Gastrocnemius medialis (tissue), 4 donors: ENCODE results near the gene FERMT2. TPM values are rescaled to one million over a fixed set of nuclear protein-coding genes. Genes with fewer than 3 reads are reported as not detected.

ENCODE experiments used
- ATAC-seq, 2 donors: fragments of 150-250 bp; one replicate each; pipeline ENCODE4 v1.9.1; 2016
- DNase-seq, 2 donors: peaks; one replicate each; pipeline ENCODE4 v3.0.0-alpha.2; 2019
- H3K27ac ChIP-seq, 4 donors: fragments of 200-600 bp; sonication (generic); 1 replicate in 1 of 4; 2 replicates in 3 of 4; pipeline ENCODE4 v1.5.1; 2016 to 2018; ENCODE audit warnings: mild to moderate bottlenecking in 2 of 4, moderate library complexity in 1 of 4
- H3K27me3 ChIP-seq, 3 donors: fragments of 200-600 bp; sonication (generic) in 2 of 3; 1 replicate in 1 of 3; 2 replicates in 2 of 3; pipeline versions ENCODE4 v1.5.1 to v1.6.0; 2016 to 2019; ENCODE audit warnings: mild to moderate bottlenecking in 1 of 3, moderate library complexity in 1 of 3
- H3K36me3 ChIP-seq, 2 donors: fragments of 200-600 bp; sonication (generic) in 1 of 2; one replicate each; pipeline ENCODE4 v1.5.1; 2017 to 2018
- H3K4me1 ChIP-seq, 2 donors: fragments of 200-600 bp; sonication (generic) in 1 of 2; one replicate each; pipeline ENCODE4 v1.5.1; 2016 to 2017; ENCODE audit warnings: mild to moderate bottlenecking in 2 of 2
- H3K4me3 ChIP-seq, 4 donors: fragments of 200-600 bp; sonication (generic) in 3 of 4; 1 replicate in 1 of 4; 2 replicates in 3 of 4; pipeline ENCODE4 v1.5.1; 2016 to 2019; ENCODE audit warnings: mild to moderate bottlenecking in 2 of 4
- H3K9me3 ChIP-seq, 3 donors: fragments of 200-600 bp; sonication (generic) in 2 of 3; 1 replicate in 1 of 3; 2 replicates in 2 of 3; pipeline ENCODE4 v1.5.1; 2016 to 2019
- POLR2A ChIP-seq, 2 donors: fragments of 450-650 bp; IDR thresholded peaks; one replicate each; pipeline ENCODE4 v1.6.1; 2017; ENCODE audit warnings: antibody characterized with exemption in 2 of 2, mild to moderate bottlenecking in 2 of 2, moderate library complexity in 2 of 2
- in situ Hi-C, 4 donors: fragments of 200-750 bp; cut with MboI; loops; one replicate each; pipeline versions ENCODE4 v1.15.0 to v1.8.0; 2017; ENCODE audit warnings: low sequenced_read_pairs in 4 of 4
- intact Hi-C: fragments of 100-400 bp; cut with DNase I; formaldehyde crosslinking; loops from one replicate; pipeline ENCODE4 v1.15.1; 2023; ENCODE audit warnings: low total_unique reads
- total RNA-seq, 4 donors: library from RNA; depleted of rRNA; stranded (reverse); fragments of >200 nt; gene quantifications; one replicate each; pipeline versions ENCODE4 v1.1.0 to v1.2.3, GENCODE V29; 2016
- TF ChIP-seq, protein P1 (sequence below), 5 experiments: fragments of 450-650 bp in 3 of 5; fragments of 200-600 bp in 2 of 5; sonication (generic) in 2 of 5; IDR thresholded peaks in 4 of 5; conservative IDR thresholded peaks in 1 of 5; 1 replicate in 4 of 5; 2 replicates in 1 of 5; pipeline ENCODE4 v1.5.1; 2016 to 2019; ENCODE audit warnings: antibody characterized with exemption in 5 of 5, mild to moderate bottlenecking in 3 of 5, moderate library complexity in 3 of 5

The FERMT2 gene
- total RNA-seq, 4 donors from 2014 or later = 44.0 to 75.9 (median 59.7) TPM

DNA sequence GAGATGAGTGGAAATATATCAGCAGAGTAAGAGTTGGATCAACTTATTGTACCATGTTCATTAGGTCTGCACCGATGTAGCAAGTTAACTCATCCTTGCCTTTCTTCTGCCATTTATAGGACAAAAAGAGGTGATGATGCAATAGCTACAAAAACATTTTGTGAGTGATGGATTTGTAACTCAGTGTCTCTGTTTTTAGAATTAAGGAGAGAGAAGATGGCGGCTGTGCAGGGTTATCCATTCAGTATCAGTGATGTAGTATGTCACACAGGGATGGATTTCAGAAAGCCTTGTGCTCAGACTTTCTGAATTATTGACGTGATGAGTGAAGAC, 97.4 kb downstream of the FERMT2 start:
- peaks cover 0 to 28% of the 10 kb centered on the region in 2 donors for H3K36me3 ChIP-seq
- no peak for DNase-seq
- intact Hi-C loops (no loop called here), in situ Hi-C loops (no loop called here)
- no peak overlapping the region for H3K27ac ChIP-seq
- H3K9me3 ChIP-seq = no peaks in the 10 kb centered on the region
- H3K4me1 ChIP-seq = no peaks in the 10 kb centered on the region
- H3K27me3 ChIP-seq = no peaks in the 10 kb centered on the region
- TF ChIP-seq, protein P1, sequence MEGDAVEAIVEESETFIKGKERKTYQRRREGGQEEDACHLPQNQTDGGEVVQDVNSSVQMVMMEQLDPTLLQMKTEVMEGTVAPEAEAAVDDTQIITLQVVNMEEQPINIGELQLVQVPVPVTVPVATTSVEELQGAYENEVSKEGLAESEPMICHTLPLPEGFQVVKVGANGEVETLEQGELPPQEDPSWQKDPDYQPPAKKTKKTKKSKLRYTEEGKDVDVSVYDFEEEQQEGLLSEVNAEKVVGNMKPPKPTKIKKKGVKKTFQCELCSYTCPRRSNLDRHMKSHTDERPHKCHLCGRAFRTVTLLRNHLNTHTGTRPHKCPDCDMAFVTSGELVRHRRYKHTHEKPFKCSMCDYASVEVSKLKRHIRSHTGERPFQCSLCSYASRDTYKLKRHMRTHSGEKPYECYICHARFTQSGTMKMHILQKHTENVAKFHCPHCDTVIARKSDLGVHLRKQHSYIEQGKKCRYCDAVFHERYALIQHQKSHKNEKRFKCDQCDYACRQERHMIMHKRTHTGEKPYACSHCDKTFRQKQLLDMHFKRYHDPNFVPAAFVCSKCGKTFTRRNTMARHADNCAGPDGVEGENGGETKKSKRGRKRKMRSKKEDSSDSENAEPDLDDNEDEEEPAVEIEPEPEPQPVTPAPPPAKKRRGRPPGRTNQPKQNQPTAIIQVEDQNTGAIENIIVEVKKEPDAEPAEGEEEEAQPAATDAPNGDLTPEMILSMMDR (IDR thresholded peaks at IDR 0.05 in 4 of 5, conservative IDR thresholded peaks at IDR 0.05 in 1 of 5) = no peak
- ATAC-seq = no peak
- no peak overlapping the region for H3K4me3 ChIP-seq

- H3K4me3 ChIP-seq = no peak overlapping the region
- no peak for DNase-seq
- H3K4me1 ChIP-seq = no peaks in the 10 kb centered on the region
- no peak for ATAC-seq
- H3K9me3 ChIP-seq = no peaks in the 10 kb centered on the region
- no peak overlapping the region for H3K27ac ChIP-seq
- in situ Hi-C loops (no loop called here), intact Hi-C loops (no loop called here)
- TF ChIP-seq POLR2A (IDR thresholded peaks at IDR 0.05) = no peak
- TF ChIP-seq, protein P1 (IDR thresholded peaks at IDR 0.05 in 4 of 5, conservative IDR thresholded peaks at IDR 0.05 in 1 of 5) = no peak
- no peaks in the 10 kb centered on the region for H3K27me3 ChIP-seq
- peaks cover 0 to 23% of the 10 kb centered on the region in 2 donors for H3K36me3 ChIP-seq
Observed at GRCh38 chr14:52852810-52853521, 97.9 kb downstream of the FERMT2 start.

- Histone ChIP-seq H3K27ac (no peak overlapping the region), H3K36me3 (no peaks in the 10 kb centered on the region), H3K9me3 (no peaks in the 10 kb centered on the region), H3K4me3 (no peak overlapping the region), H3K27me3 (no peaks in the 10 kb centered on the region), H3K4me1 (no peaks in the 10 kb centered on the region)
- intact Hi-C loops (no loop called here), in situ Hi-C loops (no loop called here)
- TF ChIP-seq, protein P1 (IDR thresholded peaks at IDR 0.05 in 4 of 5, conservative IDR thresholded peaks at IDR 0.05 in 1 of 5) = no peak
- TF ChIP-seq POLR2A (IDR thresholded peaks at IDR 0.05) = no peak
- DNase-seq (no peak), ATAC-seq (no peak)
Observed at GRCh38 chr14:52850451-52850909, 100.4 kb downstream of the FERMT2 start.

GRCh38 chr14:52848626-52849025, 102.2 kb downstream of the FERMT2 start:
- H3K36me3 ChIP-seq = no peaks in the 10 kb centered on the region
- H3K4me3 ChIP-seq = no peak overlapping the region
- intact Hi-C loops (no loop called here), in situ Hi-C loops (no loop called here)
- no peak for ATAC-seq
- H3K9me3 ChIP-seq = no peaks in the 10 kb centered on the region
- no peak overlapping the region for H3K27ac ChIP-seq
- no peak for DNase-seq
- H3K27me3 ChIP-seq = no peaks in the 10 kb centered on the region
- TF ChIP-seq POLR2A (IDR thresholded peaks at IDR 0.05) = no peak
- TF ChIP-seq, protein P1 (IDR thresholded peaks at IDR 0.05 in 4 of 5, conservative IDR thresholded peaks at IDR 0.05 in 1 of 5) = no peak
- peaks cover 0 to 6% of the 10 kb centered on the region in 2 donors for H3K4me1 ChIP-seq

- no peaks in the 10 kb centered on the region for H3K9me3 ChIP-seq
- in situ Hi-C loops = no loop called here
Observed at GRCh38 chr14:52846591-52846990, 104.3 kb downstream of the FERMT2 start.

More at GRCh38 chr14:52846591-52846990, 104.3 kb downstream of the FERMT2 start:
- no peaks in the 10 kb centered on the region for H3K27me3 ChIP-seq
- no peak for ATAC-seq
- intact Hi-C loops = no loop called here
- no peak overlapping the region for H3K4me3 ChIP-seq
- peaks cover 0 to 6% of the 10 kb centered on the region in 2 donors for H3K4me1 ChIP-seq
- H3K36me3 ChIP-seq = no peaks in the 10 kb centered on the region
- DNase-seq = no peak
- no peak for TF ChIP-seq POLR2A (IDR thresholded peaks at IDR 0.05)
- TF ChIP-seq, protein P1 (IDR thresholded peaks at IDR 0.05 in 4 of 5, conservative IDR thresholded peaks at IDR 0.05 in 1 of 5) = no peak
- H3K27ac ChIP-seq = no peak overlapping the region
